ENCODE measurements around the gene OR52M1. TPM values are rescaled to one million over a fixed set of nuclear protein-coding genes. Genes with fewer than 3 reads are reported as not detected.

The OR52M1 gene, protein sequence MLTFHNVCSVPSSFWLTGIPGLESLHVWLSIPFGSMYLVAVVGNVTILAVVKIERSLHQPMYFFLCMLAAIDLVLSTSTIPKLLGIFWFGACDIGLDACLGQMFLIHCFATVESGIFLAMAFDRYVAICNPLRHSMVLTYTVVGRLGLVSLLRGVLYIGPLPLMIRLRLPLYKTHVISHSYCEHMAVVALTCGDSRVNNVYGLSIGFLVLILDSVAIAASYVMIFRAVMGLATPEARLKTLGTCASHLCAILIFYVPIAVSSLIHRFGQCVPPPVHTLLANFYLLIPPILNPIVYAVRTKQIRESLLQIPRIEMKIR
- total RNA-seq = not detected in 2 replicates

DNA sequence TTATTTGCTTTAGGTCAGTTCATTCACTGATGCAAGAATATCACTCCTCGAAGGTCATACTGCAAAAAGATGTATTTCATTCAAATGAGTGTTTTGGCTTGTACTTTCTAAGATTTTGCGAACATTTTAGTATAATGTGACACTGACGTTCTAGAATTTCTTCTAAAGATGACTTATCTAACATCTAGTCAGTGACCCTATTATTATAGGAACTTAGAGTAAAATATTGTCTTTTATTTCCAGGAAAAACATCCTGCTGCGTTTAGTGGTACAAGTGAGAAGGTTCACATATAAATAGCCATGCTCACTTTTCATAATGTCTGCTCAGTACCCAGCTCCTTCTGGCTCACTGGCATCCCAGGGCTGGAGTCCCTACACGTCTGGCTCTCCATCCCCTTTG is at the start of gene OR52M1:
TSS of gene OR52M1 (plus strand) at position 301 of the 400 bp plus-strand sequence. CDS start at position 301, 0 bp downstream.
- Histone ChIP-seq H2AFZ (ENCODE audit: low read length) (no peak within 1 kb of the TSS), H3K4me2 (ENCODE audit: insufficient read depth, low read length) (no peak within 1 kb of the TSS), H3K4me3 (ENCODE audit: insufficient read depth, low read length) (no peak within 1 kb of the TSS), H3K79me2 (ENCODE audit: insufficient read depth, low read length) (no peaks in the 10 kb centered on the region), H3K9me3 (ENCODE audit: low read depth, low read length) (no peaks in the 10 kb centered on the region), H3K27me3 (ENCODE audit: insufficient read depth, low read length) (no peaks in the 10 kb centered on the region), H3K36me3 (ENCODE audit: insufficient read depth, low read length) (no peaks in the 10 kb centered on the region), H3K4me1 (ENCODE audit: insufficient read depth, low read length) (no peaks in the 10 kb centered on the region), H3K27ac (ENCODE audit: low read depth, low read length) (no peak within 1 kb of the TSS), H4K20me1 (ENCODE audit: insufficient read depth, low read length) (no peaks in the 10 kb centered on the region)
- TF ChIP-seq, protein P1, sequence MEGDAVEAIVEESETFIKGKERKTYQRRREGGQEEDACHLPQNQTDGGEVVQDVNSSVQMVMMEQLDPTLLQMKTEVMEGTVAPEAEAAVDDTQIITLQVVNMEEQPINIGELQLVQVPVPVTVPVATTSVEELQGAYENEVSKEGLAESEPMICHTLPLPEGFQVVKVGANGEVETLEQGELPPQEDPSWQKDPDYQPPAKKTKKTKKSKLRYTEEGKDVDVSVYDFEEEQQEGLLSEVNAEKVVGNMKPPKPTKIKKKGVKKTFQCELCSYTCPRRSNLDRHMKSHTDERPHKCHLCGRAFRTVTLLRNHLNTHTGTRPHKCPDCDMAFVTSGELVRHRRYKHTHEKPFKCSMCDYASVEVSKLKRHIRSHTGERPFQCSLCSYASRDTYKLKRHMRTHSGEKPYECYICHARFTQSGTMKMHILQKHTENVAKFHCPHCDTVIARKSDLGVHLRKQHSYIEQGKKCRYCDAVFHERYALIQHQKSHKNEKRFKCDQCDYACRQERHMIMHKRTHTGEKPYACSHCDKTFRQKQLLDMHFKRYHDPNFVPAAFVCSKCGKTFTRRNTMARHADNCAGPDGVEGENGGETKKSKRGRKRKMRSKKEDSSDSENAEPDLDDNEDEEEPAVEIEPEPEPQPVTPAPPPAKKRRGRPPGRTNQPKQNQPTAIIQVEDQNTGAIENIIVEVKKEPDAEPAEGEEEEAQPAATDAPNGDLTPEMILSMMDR (IDR thresholded peaks at IDR 0.05; ENCODE audit: extremely low read depth, low read depth, low read length) = no peak
- no peak for DNase-seq (ENCODE audit: insufficient read length, low spot score, missing footprints)

- Histone ChIP-seq H3K4me3 (ENCODE audit: insufficient read depth, low read length) (no peak overlapping the region), H3K9me3 (ENCODE audit: low read depth, low read length) (no peaks in the 10 kb centered on the region), H3K79me2 (ENCODE audit: insufficient read depth, low read length) (no peaks in the 10 kb centered on the region), H2AFZ (ENCODE audit: low read length) (no peak overlapping the region), H3K4me2 (ENCODE audit: insufficient read depth, low read length) (no peak overlapping the region), H3K27me3 (ENCODE audit: insufficient read depth, low read length) (peaks cover 18% of the 10 kb centered on the region), H3K4me1 (ENCODE audit: insufficient read depth, low read length) (no peaks in the 10 kb centered on the region), H3K36me3 (ENCODE audit: insufficient read depth, low read length) (no peaks in the 10 kb centered on the region), H4K20me1 (ENCODE audit: insufficient read depth, low read length) (no peaks in the 10 kb centered on the region), H3K27ac (ENCODE audit: low read depth, low read length) (no peak overlapping the region)
- no peak for DNase-seq (ENCODE audit: insufficient read length, low spot score, missing footprints)
- TF ChIP-seq, protein P1 (IDR thresholded peaks at IDR 0.05; ENCODE audit: extremely low read depth, low read depth, low read length) = no peak
Measured at GRCh38 chr11:4495487-4495886, 49.5 kb upstream of the OR52M1 start.

- DNase-seq (ENCODE audit: insufficient read length, low spot score, missing footprints) = no peak
- TF ChIP-seq, protein P1 (IDR thresholded peaks at IDR 0.05; ENCODE audit: extremely low read depth, low read depth, low read length) = no peak
- H3K27me3 ChIP-seq (ENCODE audit: insufficient read depth, low read length) = peaks cover 18% of the 10 kb centered on the region
- no peak overlapping the region for H3K27ac ChIP-seq (ENCODE audit: low read depth, low read length)
- no peak overlapping the region for H2AFZ ChIP-seq (ENCODE audit: low read length)
- no peaks in the 10 kb centered on the region for H3K4me1 ChIP-seq (ENCODE audit: insufficient read depth, low read length)
- H3K9me3 ChIP-seq (ENCODE audit: low read depth, low read length) = no peaks in the 10 kb centered on the region
- H3K4me3 ChIP-seq (ENCODE audit: insufficient read depth, low read length) = no peak overlapping the region
- no peaks in the 10 kb centered on the region for H3K36me3 ChIP-seq (ENCODE audit: insufficient read depth, low read length)
- no peaks in the 10 kb centered on the region for H4K20me1 ChIP-seq (ENCODE audit: insufficient read depth, low read length)
- no peak overlapping the region for H3K4me2 ChIP-seq (ENCODE audit: insufficient read depth, low read length)
- H3K79me2 ChIP-seq (ENCODE audit: insufficient read depth, low read length) = no peaks in the 10 kb centered on the region
Measured at GRCh38 chr11:4495986-4496385, 49.0 kb upstream of the OR52M1 start.

DNA sequence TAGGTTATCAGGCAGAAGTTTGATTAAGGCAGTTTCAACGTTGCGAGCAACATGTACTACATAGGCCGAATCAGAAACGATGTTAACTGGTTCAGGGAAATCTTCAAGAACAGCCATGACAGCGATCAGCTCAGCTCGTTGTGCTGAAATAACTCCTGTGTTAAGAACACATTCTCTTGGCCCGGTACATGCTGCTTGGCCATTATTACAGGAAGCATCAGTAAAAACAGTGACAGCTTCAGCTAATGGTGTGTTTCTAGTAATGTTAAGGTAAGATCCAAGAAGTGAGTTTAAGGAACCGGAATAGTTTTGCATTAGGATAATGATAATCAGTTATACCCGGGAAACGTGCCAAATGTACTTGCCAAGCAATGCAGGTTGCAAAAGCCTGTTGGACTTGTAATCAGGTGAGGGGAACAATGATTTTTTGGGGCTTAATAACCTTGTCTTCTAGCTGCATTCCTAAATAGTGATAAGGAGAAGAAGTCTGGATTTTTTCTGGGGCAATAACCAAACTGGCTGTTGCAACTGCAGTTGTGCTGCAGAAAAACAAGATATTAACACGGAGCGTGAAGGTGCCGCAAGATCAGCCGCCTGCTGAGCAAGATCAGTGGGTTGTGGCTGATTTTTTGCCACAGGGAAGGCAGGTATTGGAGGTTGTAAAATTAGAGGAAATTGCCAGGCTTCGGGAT is 48.3 kb upstream of the OR52M1 start:
- Histone ChIP-seq H3K4me3 (ENCODE audit: insufficient read depth, low read length) (no peak overlapping the region), H3K27me3 (ENCODE audit: insufficient read depth, low read length) (peaks cover 18% of the 10 kb centered on the region), H3K9me3 (ENCODE audit: low read depth, low read length) (no peaks in the 10 kb centered on the region), H4K20me1 (ENCODE audit: insufficient read depth, low read length) (no peaks in the 10 kb centered on the region), H3K4me2 (ENCODE audit: insufficient read depth, low read length) (no peak overlapping the region), H2AFZ (ENCODE audit: low read length) (no peak overlapping the region), H3K27ac (ENCODE audit: low read depth, low read length) (no peak overlapping the region), H3K4me1 (ENCODE audit: insufficient read depth, low read length) (no peaks in the 10 kb centered on the region), H3K79me2 (ENCODE audit: insufficient read depth, low read length) (no peaks in the 10 kb centered on the region), H3K36me3 (ENCODE audit: insufficient read depth, low read length) (no peaks in the 10 kb centered on the region)
- TF ChIP-seq, protein P1 (IDR thresholded peaks at IDR 0.05; ENCODE audit: extremely low read depth, low read depth, low read length) = no peak
- DNase-seq (ENCODE audit: insufficient read length, low spot score, missing footprints) = no peak
